ENCODE data around the gene RACK1.
"Not testable (repeated sequence)": the region's sequence is repeated elsewhere in the genome, so short reads cannot be mapped to it uniquely, and the experiment has no call there.

The RACK1 gene

DNA sequence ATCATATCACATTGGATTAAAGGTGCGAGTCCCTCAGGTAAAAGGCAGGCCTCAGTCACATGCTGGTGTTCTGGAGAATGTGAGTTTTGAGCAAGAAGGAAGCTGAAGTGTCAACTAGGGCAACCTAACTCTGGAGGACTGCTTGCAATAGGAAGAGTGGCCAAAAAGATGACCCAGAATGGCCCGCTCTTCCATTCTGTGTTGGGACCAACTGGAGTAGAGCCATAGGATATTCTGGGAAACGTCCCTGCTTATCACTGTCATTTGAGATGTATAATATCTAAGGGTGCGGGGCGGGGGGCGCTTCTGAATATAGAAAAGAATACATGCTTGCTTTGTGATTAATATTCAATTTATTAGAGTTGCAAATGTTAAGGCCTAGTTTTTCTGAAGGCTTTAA is 31.6 kb downstream of the RACK1 start:
- DNase-seq, result no peak

GRCh38 chr5:181211208-181211607 is 32.5 kb downstream of the RACK1 start:
- DNase-seq, result no peak

DNA sequence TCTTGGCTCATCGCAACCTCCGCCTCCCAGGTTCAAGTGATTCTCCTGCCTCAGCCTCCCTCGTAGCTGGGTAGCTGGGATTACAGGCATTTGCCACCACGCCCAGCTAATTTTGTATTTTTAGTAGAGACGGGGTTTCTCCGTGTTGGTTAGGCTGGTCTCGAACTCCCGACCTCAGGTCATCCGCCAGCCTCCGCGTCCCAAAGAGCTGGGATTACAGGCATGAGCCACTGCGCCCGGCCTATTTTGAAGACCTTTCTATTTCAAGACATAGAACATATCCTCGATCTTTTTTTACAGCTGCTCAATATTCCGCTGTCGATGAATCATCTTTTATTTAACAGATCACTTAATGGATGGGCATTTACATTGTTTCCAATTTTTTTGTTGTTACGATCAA is 33.0 kb downstream of the RACK1 start:
- not testable (repeated sequence) for DNase-seq

- not testable (repeated sequence) for DNase-seq
These were observed 33.6 kb downstream of the RACK1 start for GRCh38 chr5:181210148-181210547.

DNA sequence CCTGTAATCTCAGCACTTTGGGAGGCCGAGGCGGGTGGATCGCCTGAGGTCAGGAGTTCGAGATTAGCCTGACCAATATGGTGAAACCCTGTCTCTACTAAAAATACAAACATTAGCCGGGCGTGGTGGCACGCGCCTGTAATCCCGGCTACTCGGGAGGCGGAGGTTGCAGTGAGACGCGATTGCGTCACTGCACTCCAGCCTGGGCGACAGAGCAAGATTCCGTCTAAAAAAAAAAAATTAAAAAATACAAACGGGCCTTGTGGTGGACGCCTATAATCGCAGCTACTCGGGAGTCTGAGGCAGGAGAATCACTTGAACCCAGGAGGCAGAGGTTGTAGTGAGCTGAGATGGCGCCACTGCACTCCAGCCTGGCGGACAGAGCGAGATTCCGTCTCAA is 34.7 kb downstream of the RACK1 start:
- not testable (repeated sequence) for DNase-seq

- DNase-seq, result no peak
These were observed 35.8 kb downstream of the RACK1 start for GRCh38 chr5:181207960-181208253.

DNA sequence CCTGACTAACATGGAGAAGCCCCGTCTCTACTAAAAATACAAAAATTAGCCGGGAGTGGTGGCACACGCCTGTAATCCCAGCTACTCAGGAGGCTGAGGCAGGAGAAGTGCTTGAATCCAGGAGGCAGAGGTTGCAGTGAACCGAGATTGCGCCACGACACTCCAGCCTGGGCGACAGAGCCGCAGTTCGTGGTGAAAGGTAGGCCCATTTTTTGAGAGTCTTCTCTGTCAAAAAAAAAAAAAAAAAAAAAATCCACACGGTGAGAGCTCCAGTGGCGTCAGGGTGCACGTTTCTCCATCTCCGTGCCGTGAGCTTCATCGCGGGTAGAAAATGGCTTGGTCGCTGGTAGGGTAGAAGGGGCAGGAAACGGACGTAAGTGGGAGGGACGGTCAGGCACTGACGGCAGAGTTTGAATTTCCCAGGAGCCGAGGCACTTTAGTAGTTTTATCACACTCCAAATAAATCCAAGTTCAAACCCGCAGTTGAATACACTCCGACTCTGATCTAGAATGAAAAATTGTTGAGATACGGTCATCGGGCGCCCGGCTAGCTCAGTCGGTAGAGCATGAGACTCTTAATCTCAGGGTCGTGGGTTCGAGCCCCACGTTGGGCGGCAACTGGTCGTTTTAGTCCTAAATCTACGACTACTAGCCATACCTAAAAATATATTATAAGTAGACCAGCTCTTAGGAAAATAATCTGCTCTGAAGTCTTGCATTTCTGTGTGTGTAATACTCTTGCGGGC is 36.3 kb downstream of the RACK1 start:
- DNase-seq, result no peak

GRCh38 chr5:181205761-181206649 is 37.7 kb downstream of the RACK1 start:
- DNase-seq, result no peak

DNA sequence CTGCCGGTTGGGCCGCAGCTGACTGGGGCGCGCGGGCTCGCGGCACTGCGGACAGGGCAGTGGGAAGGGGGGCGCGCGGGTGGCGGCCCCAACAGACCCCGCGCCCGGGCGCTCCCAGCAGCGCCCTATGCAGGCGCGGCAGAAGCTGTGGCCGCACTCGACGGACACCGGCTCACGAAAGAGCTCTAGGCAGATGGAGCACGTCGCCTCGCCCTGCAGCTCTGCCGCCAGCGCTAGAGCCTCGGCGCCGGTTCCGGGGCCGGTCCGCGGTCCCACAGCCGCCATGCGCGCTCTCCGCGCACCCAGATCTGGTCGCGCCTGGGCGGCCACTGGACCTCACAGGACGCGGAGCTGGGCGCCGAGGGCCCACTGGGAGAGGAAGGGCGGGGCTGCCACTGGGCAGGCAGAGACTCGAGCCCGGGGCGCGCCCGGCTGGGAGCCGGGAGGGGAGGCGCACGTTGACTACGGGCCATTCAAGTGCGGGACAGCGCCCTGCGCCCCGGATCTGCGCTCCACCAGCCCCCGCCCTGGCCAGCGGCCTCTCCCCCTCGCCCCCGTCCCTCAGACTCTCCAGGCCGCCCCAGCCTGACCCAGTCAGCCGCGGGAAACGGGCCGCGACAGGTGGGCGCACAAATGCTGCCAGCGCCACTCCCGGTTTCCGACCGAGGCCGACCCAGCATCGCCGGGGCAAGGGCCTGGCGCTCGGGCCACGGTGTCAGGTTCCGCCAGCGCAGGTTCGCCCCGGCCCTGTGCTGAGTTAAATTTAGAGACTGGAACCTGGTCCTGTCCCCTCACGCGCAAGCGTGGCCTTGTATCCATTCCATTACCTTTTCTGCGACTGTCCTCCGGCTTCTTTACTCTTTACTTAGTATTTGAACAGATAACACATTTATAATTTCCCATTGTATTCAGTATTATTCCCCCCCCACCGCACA is 38.6 kb downstream of the RACK1 start, which contains the start of gene TRIM7:
Gene TRIM7, minus strand, starts transcription at position 371 of the 935 bp plus-strand sequence. Its CDS starts 86 bp downstream, at position 285.
- DNase-seq, result no peak

GRCh38 chr5:181204113-181204825 is 39.4 kb downstream of the RACK1 start:
- no peak for DNase-seq

DNA sequence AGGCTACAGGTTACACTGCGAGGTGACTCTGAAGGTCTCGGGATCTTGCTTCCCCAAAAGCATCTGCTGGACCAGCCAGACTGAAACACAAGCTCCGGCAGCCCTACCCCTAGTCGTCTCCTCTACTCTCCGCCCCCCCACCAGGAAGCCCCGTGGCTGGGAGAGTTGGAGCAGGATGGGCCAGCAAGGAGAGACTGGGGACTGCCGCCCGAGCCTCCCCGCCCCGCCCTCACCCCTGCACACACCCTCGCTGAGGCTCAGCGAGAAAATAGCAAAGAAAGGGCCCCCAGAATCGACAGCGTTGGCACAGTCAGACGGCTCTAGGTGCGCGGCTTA is 40.0 kb downstream of the RACK1 start:
- no peak for DNase-seq

- no peak for DNase-seq
These were observed 40.5 kb downstream of the RACK1 start for GRCh38 chr5:181203093-181203711.

DNA sequence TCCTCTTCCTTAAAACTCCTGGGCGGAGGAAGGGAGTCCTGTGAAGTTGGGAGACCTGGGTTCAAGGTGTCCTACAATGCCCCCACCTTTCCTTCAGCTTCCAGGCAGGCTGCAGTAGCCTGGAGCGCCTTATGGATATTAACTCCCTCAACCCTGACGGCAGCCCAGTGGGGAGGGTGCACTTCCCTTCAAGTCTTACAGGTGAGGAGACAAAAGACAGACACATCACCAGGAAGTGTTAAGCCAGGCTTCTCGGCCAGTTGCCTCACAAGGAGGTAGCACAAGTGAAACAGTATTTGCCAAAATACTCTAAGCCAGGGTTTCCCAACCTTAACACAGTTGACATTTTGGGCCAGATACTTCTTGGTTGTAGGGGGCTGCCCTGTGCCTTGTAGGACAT is 42.9 kb downstream of the RACK1 start:
- DNase-seq, result no peak

- no peak for DNase-seq
These were observed 43.6 kb downstream of the RACK1 start for GRCh38 chr5:181199881-181200638.

GRCh38 chr5:181198905-181199519 is 44.7 kb downstream of the RACK1 start:
- DNase-seq, result no peak

DNA sequence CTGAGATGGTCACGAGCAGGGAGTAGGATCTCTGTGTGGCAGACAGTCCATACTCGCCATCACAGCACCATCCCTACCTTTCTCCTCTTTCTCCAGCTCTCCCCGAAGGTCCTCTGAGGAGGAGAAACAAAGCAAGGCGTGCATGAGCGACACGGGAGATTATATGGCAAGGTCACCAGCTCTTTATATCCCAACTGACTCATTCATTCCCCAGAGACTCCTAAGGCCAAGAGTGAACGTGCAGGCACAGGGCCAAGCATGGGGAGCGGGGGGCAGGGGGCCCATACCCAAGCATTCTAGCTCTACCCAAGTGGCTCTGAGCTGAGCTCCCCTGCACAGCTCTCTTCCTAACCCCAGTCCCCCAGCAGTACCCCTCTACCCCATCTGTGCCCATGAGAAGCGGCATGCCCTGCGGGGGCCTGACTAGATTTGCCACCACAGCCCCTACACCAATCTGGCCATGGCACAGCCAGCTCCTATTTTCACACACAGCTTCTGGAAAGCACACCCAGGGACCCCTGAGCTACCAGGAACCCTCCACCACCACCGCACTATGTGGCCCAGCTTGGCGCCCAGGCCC is 45.5 kb downstream of the RACK1 start:
- DNase-seq, result no peak

GRCh38 chr5:181197326-181197951 is 46.3 kb downstream of the RACK1 start:
- DNase-seq, result no peak

- DNase-seq, result no peak
These were observed 48.4 kb downstream of the RACK1 start for GRCh38 chr5:181195249-181195761.

- no peak for DNase-seq
These were observed 49.0 kb downstream of the RACK1 start for GRCh38 chr5:181194489-181195248.
